GM18519 (cell line): ENCODE data around the gene SOD3.

ENCODE experiments used
- ATAC-seq: cut with Tn5 transposase; IDR thresholded peaks from one replicate; pipeline ENCODE4 v1.9.1; 2021; ENCODE audit warnings: mild to moderate bottlenecking, moderate library complexity; ENCODE audit not compliant: unreplicated experiment, low FRiP score

SOD3 gene

GRCh38 chr4:24774452-24774851 lies 20.9 kb upstream of the SOD3 start:
- no peak for ATAC-seq

DNA sequence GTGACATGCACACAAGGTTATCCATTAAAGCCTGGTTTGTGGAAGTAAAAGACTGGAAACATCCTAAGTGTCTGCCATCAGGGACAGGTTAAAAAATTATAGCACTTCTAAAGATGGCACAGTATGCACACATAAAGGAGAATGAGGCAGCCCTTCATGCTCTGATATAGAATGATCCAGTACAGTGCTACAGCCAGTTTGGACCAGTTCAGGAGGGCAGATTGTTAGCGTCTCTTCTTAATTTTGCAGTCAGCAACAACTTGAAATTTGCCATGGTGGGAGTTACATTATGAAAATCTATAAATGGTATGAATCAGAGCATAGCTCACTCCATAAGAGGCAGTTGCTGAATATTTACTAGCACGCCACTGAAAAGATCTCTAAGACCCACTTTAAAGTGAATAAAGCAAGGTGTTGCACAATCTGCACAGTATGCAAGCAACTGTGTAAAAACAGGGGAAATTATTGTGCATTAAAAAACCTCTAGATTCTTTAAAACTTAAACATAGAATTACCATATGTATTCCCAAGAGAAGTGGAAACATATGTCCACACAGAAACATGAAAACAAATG lies 20.3 kb upstream of the SOD3 start:
- no peak for ATAC-seq

- no peak for ATAC-seq
These were observed 19.6 kb upstream of the SOD3 start for GRCh38 chr4:24775750-24776149.

GRCh38 chr4:24777536-24778463 lies 17.6 kb upstream of the SOD3 start:
- no peak for ATAC-seq

DNA sequence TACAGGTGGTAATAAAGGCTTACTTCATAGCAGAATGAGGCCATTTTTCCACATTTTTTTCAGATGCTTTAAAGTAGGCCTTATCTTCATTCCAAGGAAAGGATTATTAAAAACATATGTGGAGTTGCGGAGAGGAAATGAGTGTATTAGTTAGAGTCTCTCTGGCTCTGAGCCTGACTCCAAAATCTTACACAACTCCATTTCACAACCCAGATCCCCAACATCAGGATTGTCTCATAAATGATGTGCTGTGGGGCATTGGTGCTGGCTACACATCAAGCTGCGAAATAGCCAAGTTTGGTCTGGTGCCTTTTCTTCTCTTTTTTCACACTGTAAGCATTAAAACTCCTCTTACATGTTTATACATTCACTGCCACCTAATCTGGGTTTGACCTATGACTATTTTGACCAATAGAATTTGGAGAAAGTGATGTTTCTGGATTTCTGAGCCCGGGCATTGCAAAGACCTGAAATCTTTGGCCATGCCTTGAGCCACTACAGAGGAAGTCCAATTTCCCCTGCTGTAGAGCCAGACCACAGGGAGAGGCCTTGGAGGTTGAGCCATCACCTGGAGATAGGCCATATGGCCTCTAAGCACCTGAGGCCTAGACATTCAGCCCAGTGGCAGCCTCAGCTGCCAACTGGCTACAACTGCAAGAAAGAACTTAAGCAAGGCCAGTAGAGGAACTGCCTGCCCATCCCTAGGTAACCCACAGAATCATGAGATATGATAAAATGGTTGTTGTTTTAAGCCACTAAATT lies 16.7 kb upstream of the SOD3 start:
- no peak for ATAC-seq

DNA sequence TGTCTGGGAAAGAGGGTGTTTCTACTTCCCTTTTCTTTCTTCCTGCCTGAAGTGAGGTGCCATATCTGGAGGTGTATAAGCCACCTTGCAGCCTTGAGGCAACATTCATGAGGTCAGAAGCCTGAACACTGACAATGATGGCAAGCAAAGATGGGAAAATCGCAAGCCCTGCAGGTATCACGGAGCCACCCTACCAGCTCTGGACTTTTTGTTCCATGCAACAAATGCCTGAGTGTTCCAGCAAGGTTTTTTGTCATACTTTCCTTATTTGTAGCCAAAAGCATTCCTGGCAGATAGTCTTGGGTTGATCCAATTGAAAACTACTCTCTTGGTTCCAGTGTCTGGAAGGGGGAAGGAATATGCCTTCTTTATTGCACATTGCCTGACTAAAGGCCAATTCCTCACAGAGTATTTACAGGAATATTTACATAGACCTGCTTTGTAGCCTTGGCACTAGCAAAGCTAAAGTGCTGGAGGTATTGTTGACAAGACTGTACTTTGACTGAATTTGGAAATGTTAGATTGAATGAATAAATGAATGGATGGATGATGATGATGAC lies 14.4 kb upstream of the SOD3 start:
- ATAC-seq = no peak

- no peak for ATAC-seq
These were observed 13.2 kb upstream of the SOD3 start for GRCh38 chr4:24781999-24782745.

GRCh38 chr4:24783506-24783905 lies 11.9 kb upstream of the SOD3 start:
- no peak for ATAC-seq

- ATAC-seq = no peak
These were observed 4.3 kb upstream of the SOD3 start for GRCh38 chr4:24791043-24791442.

GRCh38 chr4:24792552-24792951 lies 2.8 kb upstream of the SOD3 start:
- no peak for ATAC-seq

DNA sequence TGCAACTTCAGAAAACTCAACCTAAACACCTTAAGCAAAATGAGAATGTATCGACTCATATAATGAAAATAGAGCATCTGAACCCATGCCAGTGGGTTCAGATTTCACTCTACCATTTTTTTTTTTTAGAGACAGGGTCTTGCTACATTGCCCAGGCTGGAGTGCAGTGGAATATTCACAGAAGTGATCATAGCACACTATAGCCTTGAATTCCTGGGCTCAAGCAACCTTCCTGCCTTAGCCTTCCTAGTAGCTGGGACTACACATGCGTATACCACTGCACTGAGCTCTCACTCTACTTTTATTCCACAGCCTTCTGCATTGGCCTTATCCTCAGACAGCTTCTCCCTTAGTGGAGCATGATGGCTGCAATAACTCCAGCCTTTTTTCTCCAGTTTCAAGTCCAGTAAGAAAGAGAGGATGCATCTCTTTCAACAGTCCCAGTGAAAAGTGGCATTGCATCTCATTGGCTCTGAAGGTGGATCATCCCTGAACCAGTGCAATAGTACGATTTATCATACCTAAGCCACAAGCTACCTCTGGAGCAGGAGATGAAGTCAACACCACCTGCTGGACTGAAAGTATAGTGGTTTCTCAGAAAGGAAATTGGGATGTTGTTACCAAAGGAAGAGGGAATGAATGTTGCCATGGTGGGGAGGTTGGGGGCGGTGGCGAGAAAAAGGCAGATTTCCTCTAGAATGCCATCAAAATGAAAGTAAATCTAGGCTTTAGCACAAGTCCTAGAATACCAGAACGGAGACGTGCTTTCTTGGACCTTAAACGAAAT lies 2.0 kb upstream of the SOD3 start:
- ATAC-seq = no peak

DNA sequence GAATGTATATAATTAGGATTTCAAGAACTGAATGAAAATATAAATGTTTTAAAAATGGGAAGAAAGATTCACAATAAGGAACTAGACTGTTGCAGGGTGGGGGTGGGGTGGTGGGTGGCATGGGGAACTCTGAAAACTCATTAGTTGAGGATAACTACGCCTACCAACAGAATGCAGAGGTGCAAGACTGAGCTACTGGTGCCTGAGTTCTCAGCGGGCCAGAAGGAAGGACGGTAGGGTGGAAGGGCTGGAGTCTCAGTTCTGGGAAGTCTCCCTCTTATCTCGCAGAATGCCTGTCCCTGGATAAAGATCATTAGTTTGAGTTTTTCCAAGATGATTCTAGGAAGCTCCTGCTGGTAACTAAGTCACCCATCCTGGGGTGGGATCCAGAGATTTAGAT lies 1.3 kb upstream of the SOD3 start:
- no peak for ATAC-seq

DNA sequence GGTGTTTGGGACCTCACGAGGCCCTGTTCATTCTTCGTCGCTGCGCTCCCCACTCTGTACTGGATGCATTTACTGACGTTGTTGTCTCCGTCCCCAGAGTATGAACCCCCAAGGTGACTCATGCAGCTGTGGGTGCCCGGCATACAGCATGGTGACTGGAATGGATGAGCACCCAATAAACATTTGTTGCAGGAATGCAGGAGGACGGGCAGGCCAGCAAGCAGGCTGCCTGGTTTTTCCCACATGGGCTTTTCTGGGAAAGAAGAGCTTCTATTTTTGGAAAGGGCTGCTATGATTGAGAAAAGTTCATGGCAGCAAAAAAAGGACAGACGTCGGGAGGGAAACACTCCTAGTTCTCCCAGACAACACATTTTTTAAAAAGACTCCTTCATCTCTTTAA lies 893 bp upstream of the SOD3 start:
- no peak for ATAC-seq

- ATAC-seq = no peak
These were observed 451 bp downstream of the SOD3 start for GRCh38 chr4:24795666-24796381.

GRCh38 chr4:24796620-24797019 lies 1.2 kb downstream of the SOD3 start:
- no peak for ATAC-seq

DNA sequence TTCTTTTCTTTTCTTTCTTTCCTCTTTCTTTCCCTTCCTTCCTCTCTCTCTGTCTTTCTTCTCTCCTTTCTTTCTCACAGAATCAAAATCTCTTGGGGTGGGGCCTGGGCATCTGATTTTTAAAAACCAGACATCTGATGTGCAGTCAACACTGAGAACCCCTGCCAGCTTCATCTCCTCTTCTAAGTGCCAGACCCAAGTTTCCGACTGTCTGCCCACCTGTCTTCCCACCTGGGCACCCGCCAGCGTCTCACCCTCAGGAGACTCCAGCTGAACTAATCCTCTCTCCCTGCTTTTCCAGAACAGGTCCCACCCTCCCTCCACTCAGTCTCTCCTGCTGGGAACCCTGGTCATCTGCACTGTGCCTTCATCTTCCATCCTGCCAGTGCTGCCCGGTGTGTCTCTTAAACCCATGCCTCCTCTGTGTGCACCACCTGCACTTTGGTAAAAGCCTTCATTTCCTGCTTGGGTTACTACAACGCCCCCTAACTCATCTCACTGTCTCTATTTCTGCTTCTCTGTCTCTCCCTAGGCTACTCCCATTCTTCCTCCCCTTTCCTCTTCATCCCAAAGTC lies 2.8 kb downstream of the SOD3 start:
- ATAC-seq = no peak

DNA sequence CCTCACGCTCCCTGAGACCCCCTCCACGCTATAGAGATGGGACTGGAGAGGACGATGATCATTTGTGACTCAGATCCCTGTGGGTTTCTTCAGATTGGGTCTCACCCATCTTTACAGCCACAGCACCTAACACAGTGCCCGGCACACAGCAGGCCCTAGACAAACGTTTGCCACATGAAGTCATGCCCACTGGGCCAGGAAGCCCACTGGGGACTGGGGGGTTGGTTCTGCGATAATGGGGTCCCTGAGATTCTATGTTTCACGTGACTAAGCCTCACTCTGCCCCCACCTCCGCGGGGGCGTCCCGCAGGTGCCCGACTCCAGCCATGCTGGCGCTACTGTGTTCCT lies 3.8 kb downstream of the SOD3 start:
- ATAC-seq = no peak

DNA sequence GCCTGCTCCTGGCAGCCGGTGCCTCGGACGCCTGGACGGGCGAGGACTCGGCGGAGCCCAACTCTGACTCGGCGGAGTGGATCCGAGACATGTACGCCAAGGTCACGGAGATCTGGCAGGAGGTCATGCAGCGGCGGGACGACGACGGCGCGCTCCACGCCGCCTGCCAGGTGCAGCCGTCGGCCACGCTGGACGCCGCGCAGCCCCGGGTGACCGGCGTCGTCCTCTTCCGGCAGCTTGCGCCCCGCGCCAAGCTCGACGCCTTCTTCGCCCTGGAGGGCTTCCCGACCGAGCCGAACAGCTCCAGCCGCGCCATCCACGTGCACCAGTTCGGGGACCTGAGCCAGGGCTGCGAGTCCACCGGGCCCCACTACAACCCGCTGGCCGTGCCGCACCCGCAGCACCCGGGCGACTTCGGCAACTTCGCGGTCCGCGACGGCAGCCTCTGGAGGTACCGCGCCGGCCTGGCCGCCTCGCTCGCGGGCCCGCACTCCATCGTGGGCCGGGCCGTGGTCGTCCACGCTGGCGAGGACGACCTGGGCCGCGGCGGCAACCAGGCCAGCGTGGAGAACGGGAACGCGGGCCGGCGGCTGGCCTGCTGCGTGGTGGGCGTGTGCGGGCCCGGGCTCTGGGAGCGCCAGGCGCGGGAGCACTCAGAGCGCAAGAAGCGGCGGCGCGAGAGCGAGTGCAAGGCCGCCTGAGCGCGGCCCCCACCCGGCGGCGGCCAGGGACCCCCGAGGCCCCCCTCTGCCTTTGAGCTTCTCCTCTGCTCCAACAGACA lies 4.4 kb downstream of the SOD3 start:
- ATAC-seq = no peak
